HG02938 (cell line): Measurements from ENCODE around the gene CERS2.
A peak's percentile ranks its signal among the peaks of the same experiment; 100 is the strongest.
"Not testable (repeated sequence)": the region's sequence is repeated elsewhere in the genome, so short reads cannot be mapped to it uniquely, and the experiment has no call there.

Experiments
- ATAC-seq: cut with Tn5 transposase; IDR thresholded peaks from one replicate; pipeline ENCODE4 v1.9.1; 2021; ENCODE audit warnings: mild to moderate bottlenecking, moderate library complexity; ENCODE audit not compliant: unreplicated experiment

CERS2 gene

GRCh38 chr1:150971583-150972416 is 2.8 kb downstream of the CERS2 start:
- ATAC-seq: no peak

- ATAC-seq: no peak
Observed at GRCh38 chr1:150970808-150971582, 3.6 kb downstream of the CERS2 start.

GRCh38 chr1:150969626-150970025 is 5.0 kb downstream of the CERS2 start:
- ATAC-seq: no peak

- ATAC-seq: no peak
Observed at GRCh38 chr1:150968491-150968890, 6.1 kb downstream of the CERS2 start.

GRCh38 chr1:150967936-150968335 is 6.7 kb downstream of the CERS2 start:
- ATAC-seq: no peak

- no peak for ATAC-seq
Observed at GRCh38 chr1:150966011-150966410, 8.6 kb downstream of the CERS2 start.

- no peak for ATAC-seq
Observed at GRCh38 chr1:150965605-150966004, 9.0 kb downstream of the CERS2 start.

GRCh38 chr1:150964164-150964489 is 10.5 kb downstream of the CERS2 start:
- no peak for ATAC-seq

- no peak for ATAC-seq
Observed at GRCh38 chr1:150963321-150964163, 11.1 kb downstream of the CERS2 start.

- ATAC-seq: no peak
Observed at GRCh38 chr1:150961756-150962155, 12.9 kb downstream of the CERS2 start.

GRCh38 chr1:150960646-150961045 is 14.0 kb downstream of the CERS2 start:
- no peak for ATAC-seq

- ATAC-seq: no peak
Observed at GRCh38 chr1:150957666-150958065, 17.0 kb downstream of the CERS2 start.

- no peak for ATAC-seq
Observed at GRCh38 chr1:150955280-150955679, 19.4 kb downstream of the CERS2 start.

- ATAC-seq: no peak
Observed at GRCh38 chr1:150954708-150955107, 19.9 kb downstream of the CERS2 start.

GRCh38 chr1:150944856-150945255 is 29.8 kb downstream of the CERS2 start:
- ATAC-seq: no peak

- ATAC-seq: no peak
Observed at GRCh38 chr1:150931773-150932172, 42.9 kb downstream of the CERS2 start.

GRCh38 chr1:150928775-150929174 is 45.9 kb downstream of the CERS2 start:
- not testable (repeated sequence) for ATAC-seq

- ATAC-seq: no peak
Observed at GRCh38 chr1:150928286-150928685, 46.3 kb downstream of the CERS2 start.

GRCh38 chr1:150927624-150928023 is 47.0 kb downstream of the CERS2 start:
- no peak for ATAC-seq

- peak; percentile 89 for ATAC-seq
Observed at GRCh38 chr1:150926097-150926741, 48.4 kb downstream of the CERS2 start, which contains the start of gene SETDB1. SETDB1 (plus strand) TSS chr1:150926363; CDS start chr1:150927715, 1,352 bp downstream.

GRCh38 chr1:150925080-150925479 is 49.6 kb downstream of the CERS2 start:
- no peak for ATAC-seq
